Esophagus squamous epithelium (tissue), 4 donors: Measurements from ENCODE around the gene FHOD3.

Experiments
- POLR2A ChIP-seq, 4 donors: fragments of 450-650 bp; IDR thresholded peaks; one replicate each; pipeline ENCODE4 v1.6.1; 2017; ENCODE audit warnings: antibody characterized with exemption in 4 of 4, mild to moderate bottlenecking in 4 of 4, moderate library complexity in 3 of 4
- TF ChIP-seq, protein P1 (sequence below), 6 experiments: fragments of 450-650 bp in 4 of 6; fragments of 200-600 bp in 2 of 6; sonication (generic) in 2 of 6; IDR thresholded peaks; one replicate each; pipeline ENCODE4 v1.5.1; 2016 to 2019; ENCODE audit warnings: antibody characterized with exemption in 6 of 6, mild to moderate bottlenecking in 4 of 6, moderate library complexity in 4 of 6

DNA sequence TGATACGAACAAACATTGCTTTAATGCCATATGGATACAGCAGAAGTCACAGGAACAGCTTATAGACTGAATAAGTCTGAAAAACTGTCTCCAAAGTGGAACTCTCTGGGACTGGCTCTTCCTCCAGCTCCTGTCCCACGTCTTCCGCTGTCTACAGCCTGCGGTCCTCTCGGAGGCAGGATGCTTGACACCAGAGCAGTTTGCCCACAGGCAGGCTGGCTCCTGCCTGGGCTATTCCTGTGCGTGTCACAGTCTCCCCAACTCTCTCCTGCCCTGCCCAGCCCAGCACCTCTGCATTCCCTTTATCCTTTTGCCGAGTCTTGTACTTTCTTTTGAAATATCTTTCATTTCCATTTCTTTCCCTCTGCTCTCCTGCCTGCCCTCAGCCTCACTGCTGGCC lies 234.1 kb downstream of the FHOD3 start:
- TF ChIP-seq, protein P1, sequence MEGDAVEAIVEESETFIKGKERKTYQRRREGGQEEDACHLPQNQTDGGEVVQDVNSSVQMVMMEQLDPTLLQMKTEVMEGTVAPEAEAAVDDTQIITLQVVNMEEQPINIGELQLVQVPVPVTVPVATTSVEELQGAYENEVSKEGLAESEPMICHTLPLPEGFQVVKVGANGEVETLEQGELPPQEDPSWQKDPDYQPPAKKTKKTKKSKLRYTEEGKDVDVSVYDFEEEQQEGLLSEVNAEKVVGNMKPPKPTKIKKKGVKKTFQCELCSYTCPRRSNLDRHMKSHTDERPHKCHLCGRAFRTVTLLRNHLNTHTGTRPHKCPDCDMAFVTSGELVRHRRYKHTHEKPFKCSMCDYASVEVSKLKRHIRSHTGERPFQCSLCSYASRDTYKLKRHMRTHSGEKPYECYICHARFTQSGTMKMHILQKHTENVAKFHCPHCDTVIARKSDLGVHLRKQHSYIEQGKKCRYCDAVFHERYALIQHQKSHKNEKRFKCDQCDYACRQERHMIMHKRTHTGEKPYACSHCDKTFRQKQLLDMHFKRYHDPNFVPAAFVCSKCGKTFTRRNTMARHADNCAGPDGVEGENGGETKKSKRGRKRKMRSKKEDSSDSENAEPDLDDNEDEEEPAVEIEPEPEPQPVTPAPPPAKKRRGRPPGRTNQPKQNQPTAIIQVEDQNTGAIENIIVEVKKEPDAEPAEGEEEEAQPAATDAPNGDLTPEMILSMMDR (IDR thresholded peaks at IDR 0.05), result no peak
- TF ChIP-seq POLR2A (IDR thresholded peaks at IDR 0.05), result no peak
